ENCODE measurements around the gene TEX19.

DNA sequence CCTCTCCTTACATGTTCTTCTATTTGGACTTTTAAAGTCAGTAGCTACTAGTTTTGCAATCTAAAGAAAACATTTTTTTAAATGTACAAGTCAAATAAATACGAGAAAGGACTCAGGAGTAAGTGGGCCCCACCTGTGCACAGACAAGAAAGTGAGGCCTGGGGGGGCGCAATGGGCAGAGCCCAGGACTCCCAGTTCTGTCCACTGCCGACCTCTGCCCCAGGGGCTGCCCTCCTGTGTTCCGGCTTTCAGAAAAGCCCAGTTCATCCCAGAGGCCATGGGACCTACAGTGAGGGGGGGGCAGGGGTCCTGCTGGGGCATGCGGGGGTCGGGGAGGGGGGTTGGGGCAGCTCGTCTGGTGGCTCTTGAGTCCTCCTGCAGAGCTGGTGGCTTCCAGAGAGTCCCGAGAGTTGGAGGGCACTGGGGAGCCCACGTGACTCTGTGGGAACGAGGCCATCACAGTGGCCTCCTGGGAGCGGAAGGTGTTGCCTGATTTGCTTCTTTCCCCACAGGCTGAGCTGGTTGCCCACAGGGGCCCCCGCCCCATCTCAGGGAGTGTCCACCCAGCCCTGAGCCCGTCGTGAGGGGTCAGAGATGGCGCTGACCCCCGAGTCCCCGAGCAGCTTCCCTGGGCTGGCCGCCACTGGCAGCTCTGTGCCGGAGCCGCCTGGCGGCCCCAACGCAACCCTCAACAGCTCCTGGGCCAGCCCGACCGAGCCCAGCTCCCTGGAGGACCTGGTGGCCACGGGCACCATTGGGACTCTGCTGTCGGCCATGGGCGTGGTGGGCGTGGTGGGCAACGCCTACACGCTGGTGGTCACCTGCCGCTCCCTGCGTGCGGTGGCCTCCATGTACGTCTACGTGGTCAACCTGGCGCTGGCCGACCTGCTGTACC, 14.9 kb downstream of the TEX19 start:
- TF ChIP-seq, protein P1, sequence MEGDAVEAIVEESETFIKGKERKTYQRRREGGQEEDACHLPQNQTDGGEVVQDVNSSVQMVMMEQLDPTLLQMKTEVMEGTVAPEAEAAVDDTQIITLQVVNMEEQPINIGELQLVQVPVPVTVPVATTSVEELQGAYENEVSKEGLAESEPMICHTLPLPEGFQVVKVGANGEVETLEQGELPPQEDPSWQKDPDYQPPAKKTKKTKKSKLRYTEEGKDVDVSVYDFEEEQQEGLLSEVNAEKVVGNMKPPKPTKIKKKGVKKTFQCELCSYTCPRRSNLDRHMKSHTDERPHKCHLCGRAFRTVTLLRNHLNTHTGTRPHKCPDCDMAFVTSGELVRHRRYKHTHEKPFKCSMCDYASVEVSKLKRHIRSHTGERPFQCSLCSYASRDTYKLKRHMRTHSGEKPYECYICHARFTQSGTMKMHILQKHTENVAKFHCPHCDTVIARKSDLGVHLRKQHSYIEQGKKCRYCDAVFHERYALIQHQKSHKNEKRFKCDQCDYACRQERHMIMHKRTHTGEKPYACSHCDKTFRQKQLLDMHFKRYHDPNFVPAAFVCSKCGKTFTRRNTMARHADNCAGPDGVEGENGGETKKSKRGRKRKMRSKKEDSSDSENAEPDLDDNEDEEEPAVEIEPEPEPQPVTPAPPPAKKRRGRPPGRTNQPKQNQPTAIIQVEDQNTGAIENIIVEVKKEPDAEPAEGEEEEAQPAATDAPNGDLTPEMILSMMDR (IDR thresholded peaks at IDR 0.05) = no peak
- TF ChIP-seq POLR2A (IDR thresholded peaks at IDR 0.05) = no peak
